Erythroblast (primary cell): ENCODE data around the gene HDAC4.

Experiments
- GATA1 ChIP-seq: IDR thresholded peaks from 2 replicates; pipeline ENCODE4 v1.6.1; 2011; ENCODE audit warnings: low read depth, mild to moderate bottlenecking, control low read depth, low read length, moderate library complexity
- POLR2A ChIP-seq: IDR thresholded peaks from 2 replicates; pipeline ENCODE4 v1.6.1; 2011; ENCODE audit warnings: mild to moderate bottlenecking, low read length

DNA sequence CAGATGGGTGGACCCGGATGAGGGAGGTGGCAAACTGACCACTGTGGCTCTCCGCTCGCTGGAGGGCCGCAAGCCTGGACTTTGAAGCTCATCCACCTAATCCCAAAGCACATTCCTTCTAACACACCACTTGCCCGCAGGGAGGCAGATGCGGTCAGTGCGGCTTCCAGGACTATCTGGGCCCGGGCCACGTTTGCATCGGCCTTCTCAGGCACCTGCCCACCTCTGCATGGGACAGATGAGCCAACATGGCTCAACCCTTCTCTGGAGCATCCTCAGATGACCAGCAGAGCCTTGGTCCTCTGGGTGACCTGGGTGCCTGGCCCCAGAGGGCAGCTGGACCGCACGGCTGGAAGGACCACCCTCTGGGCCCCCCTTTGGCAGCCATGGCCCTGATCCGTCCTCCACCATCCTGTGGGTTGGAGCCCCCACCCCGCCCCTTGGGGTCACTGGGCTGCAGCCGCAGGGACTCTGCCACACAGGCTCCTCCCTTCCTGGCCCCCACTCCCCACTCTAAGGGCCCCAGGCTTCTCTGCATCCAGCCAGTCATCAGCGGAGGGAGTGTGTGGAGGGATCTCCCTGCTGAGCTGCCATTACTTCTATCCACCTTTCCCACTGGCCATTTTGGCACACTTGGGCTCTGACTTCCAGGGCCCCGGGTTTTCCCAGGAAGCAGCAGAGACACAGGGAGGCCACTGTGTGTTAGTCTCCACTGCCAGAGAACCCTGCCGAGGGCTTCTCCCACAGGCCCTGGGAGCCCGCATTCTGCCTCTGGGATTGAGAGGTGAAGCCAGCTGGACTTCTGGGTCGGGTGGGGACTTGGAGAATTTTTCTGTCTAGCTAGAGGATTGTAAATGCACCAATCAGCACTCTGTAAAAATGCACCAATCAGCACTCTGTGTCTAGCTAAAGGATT, 12.3 kb downstream of the HDAC4 start:
- TF ChIP-seq POLR2A (no peak), GATA1 (no peak)
